Glomerular visceral epithelial cell (primary cell): ENCODE measurements around the gene GABRB2.
A peak's percentile ranks its signal among the peaks of the same experiment; 100 is the strongest.
"Not testable (repeated sequence)": the region's sequence is repeated elsewhere in the genome, so short reads cannot be mapped to it uniquely, and the experiment has no call there.

Source experiments
- DNase-seq: peaks from one replicate; pipeline ENCODE4 v3.0.0-alpha.2; 2016; ENCODE audit errors: extremely low spot score

GABRB2 gene

GRCh38 chr5:161546470-161547301, at the start of gene GABRB2:
TSS of gene GABRB2 (minus strand) at chr5:161546725. CDS start at chr5:161546643, 82 bp downstream.
- peak; percentile 6 for DNase-seq

- DNase-seq, result no peak
Measured at GRCh38 chr5:161585798-161586197, 39.3 kb upstream of the GABRB2 start.

- no peak for DNase-seq
Measured at GRCh38 chr5:161580621-161581020, 34.1 kb upstream of the GABRB2 start.

GRCh38 chr5:161572914-161573313, 26.4 kb upstream of the GABRB2 start:
- DNase-seq, result no peak

- no peak for DNase-seq
Measured at GRCh38 chr5:161566081-161566480, 19.6 kb upstream of the GABRB2 start.

- no peak for DNase-seq
Measured at GRCh38 chr5:161562446-161562845, 15.9 kb upstream of the GABRB2 start.

GRCh38 chr5:161549106-161549505, 2.6 kb upstream of the GABRB2 start:
- DNase-seq, result no peak

- no peak for DNase-seq
Measured at GRCh38 chr5:161548487-161549094, 2.1 kb upstream of the GABRB2 start.

GRCh38 chr5:161547738-161548486, 1.4 kb upstream of the GABRB2 start:
- DNase-seq, result no peak

- no peak for DNase-seq
Measured at GRCh38 chr5:161547406-161547737, 847 bp upstream of the GABRB2 start.

- DNase-seq, result no peak
Measured at GRCh38 chr5:161546095-161546469, 443 bp downstream of the GABRB2 start.

- no peak for DNase-seq
Measured at GRCh38 chr5:161545344-161546094, 1.0 kb downstream of the GABRB2 start.

GRCh38 chr5:161544350-161544765, 2.2 kb downstream of the GABRB2 start:
- DNase-seq, result peak; percentile 11

- no peak for DNase-seq
Measured at GRCh38 chr5:161539016-161539415, 7.5 kb downstream of the GABRB2 start.

- DNase-seq, result no peak
Measured at GRCh38 chr5:161535762-161536161, 10.8 kb downstream of the GABRB2 start.

GRCh38 chr5:161530700-161531099, 15.8 kb downstream of the GABRB2 start:
- DNase-seq, result no peak

- DNase-seq, result no peak
Measured at GRCh38 chr5:161513942-161514341, 32.6 kb downstream of the GABRB2 start.

- DNase-seq, result no peak
Measured at GRCh38 chr5:161507591-161507990, 38.9 kb downstream of the GABRB2 start.

- DNase-seq, result not testable (repeated sequence)
Measured at GRCh38 chr5:161505160-161505559, 41.4 kb downstream of the GABRB2 start.

GRCh38 chr5:161498531-161498930, 48.0 kb downstream of the GABRB2 start:
- DNase-seq, result no peak

GRCh38 chr5:161483721-161484120, 62.8 kb downstream of the GABRB2 start:
- DNase-seq, result no peak

- DNase-seq, result no peak
Measured at GRCh38 chr5:161481922-161482321, 64.6 kb downstream of the GABRB2 start.
